H1 (cell line): ENCODE measurements around the gene PPP1R7. TPM values are rescaled to one million over a fixed set of nuclear protein-coding genes. Genes with fewer than 3 reads are reported as not detected.

Experiments used
- GTF2F1 ChIP-seq: IDR thresholded peaks from 2 replicates; pipeline ENCODE4 v1.6.1; 2012; ENCODE audit warnings: low read depth, low read length, improper control_type of control experiment, borderline replicate concordance
- SIX5 ChIP-seq: IDR thresholded peaks from 2 replicates; pipeline ENCODE4 v1.6.1; 2011; ENCODE audit warnings: mild to moderate bottlenecking, low read depth, low read length
- polyA plus RNA-seq, 7 experiments: library from polyadenylated mRNA; depleted of rRNA in 3 of 7; stranded (reverse) in 5 of 7; unstranded in 2 of 7; fragments of >200 nt in 5 of 7; fragments of 200-250 nt in 2 of 7; gene quantifications; 1 replicate in 5 of 7; 2 replicates in 1 of 7; 4 replicates in 1 of 7; pipeline versions ENCODE4 v1.2.1 to v1.2.3, GENCODE V29; 2011 to 2013; ENCODE audit warnings: missing spikeins in 2 of 7, mixed read lengths in 2 of 7
- total RNA-seq: library from RNA; stranded (reverse); fragmentation: NEBNext Ultra II Directional; extraction: Animal tissue kit (Norgen Biotek cat#: 25700); gene quantifications from 2 replicates; pipeline ENCODE4 v1.2.1, GENCODE V29; 2021
- TF ChIP-seq, protein P1 (sequence below): IDR thresholded peaks from 2 replicates; pipeline ENCODE4 v1.6.1; 2012; ENCODE audit warnings: low read length, inconsistent platforms

Gene PPP1R7
- total and polyA plus RNA-seq, 2 of the 8 experiments (the other 6 are each of a cell fraction or from before 2014, with no cell fraction given), result 22.2 to 64.0 TPM

DNA sequence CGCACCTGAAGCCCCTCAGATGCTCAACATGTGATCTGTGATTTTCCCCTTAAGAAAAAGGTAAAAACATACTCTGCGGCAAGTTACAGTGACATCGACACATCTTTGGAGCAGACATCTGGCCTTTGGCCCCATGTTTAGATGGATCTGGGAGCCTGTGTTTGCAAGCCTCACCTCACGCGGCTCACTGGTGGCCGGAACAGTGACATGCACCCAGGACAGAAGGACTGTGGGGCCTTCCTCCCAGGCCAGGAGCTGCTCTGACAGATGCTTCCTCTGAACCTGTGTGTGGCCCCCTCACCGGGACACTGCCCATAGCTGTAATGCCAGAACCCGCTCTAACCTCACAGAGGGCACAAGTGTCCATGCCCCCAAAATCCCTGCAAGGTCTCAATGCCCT is 14.1 kb upstream of the PPP1R7 start (continued):
- TF ChIP-seq GTF2F1, result no peak
- no peak for TF ChIP-seq SIX5
- TF ChIP-seq, protein P1, sequence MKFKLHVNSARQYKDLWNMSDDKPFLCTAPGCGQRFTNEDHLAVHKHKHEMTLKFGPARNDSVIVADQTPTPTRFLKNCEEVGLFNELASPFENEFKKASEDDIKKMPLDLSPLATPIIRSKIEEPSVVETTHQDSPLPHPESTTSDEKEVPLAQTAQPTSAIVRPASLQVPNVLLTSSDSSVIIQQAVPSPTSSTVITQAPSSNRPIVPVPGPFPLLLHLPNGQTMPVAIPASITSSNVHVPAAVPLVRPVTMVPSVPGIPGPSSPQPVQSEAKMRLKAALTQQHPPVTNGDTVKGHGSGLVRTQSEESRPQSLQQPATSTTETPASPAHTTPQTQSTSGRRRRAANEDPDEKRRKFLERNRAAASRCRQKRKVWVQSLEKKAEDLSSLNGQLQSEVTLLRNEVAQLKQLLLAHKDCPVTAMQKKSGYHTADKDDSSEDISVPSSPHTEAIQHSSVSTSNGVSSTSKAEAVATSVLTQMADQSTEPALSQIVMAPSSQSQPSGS, result no peak
